MM.1S (cell line): ENCODE results near the gene TET3.

ENCODE experiments used
- DNase-seq: peaks from one replicate; pipeline ENCODE4 v3.0.0-alpha.2; 2015
- H2AFZ ChIP-seq: fragments of 300-600 bp; sonication (generic); 2 replicates; pipeline ENCODE4 v1.6.0; 2016; ENCODE audit warnings: antibody characterized with exemption, low read length
- H3F3A ChIP-seq: fragments of 300-600 bp; sonication (generic); 2 replicates; pipeline ENCODE4 v1.6.1; 2016; ENCODE audit warnings: mild to moderate bottlenecking, antibody characterized with exemption, low read length, moderate library complexity, mixed read lengths; ENCODE audit not compliant: insufficient read depth
- H3K27ac ChIP-seq: fragments of 300-600 bp; sonication (generic); 2 replicates; pipeline ENCODE4 v1.5.1; 2016; ENCODE audit warnings: mild to moderate bottlenecking, low read length
- H3K27me3 ChIP-seq: fragments of 300-600 bp; sonication (generic); replicated peaks from 2 replicates; pipeline ENCODE4 v1.6.0; 2016; ENCODE audit warnings: low read length; ENCODE audit not compliant: insufficient read depth
- H3K36me3 ChIP-seq: fragments of 300-600 bp; sonication (generic); replicated peaks from 2 replicates; pipeline ENCODE4 v1.6.1; 2016; ENCODE audit warnings: mild to moderate bottlenecking, low read length, mixed read lengths; ENCODE audit not compliant: insufficient read depth
- H3K4me1 ChIP-seq: fragments of 300-600 bp; sonication (generic); 2 replicates; pipeline ENCODE4 v1.6.1; 2016; ENCODE audit warnings: low read length, mixed read lengths
- H3K4me2 ChIP-seq: fragments of 300-600 bp; sonication (generic); 2 replicates; pipeline ENCODE4 v1.6.0; 2016; ENCODE audit warnings: low read depth, low read length
- H3K4me3 ChIP-seq: fragments of 300-600 bp; sonication (generic); 2 replicates; pipeline ENCODE4 v1.5.1; 2016; ENCODE audit warnings: low read length, mixed read lengths
- H3K79me2 ChIP-seq: fragments of 300-600 bp; sonication (generic); 2 replicates; pipeline ENCODE4 v1.6.1; 2016; ENCODE audit warnings: mixed run types, low read length, mixed read lengths
- H3K9ac ChIP-seq: fragments of 300-600 bp; sonication (generic); 2 replicates; pipeline ENCODE4 v1.6.1; 2016; ENCODE audit warnings: low read length, mixed read lengths
- H3K9me2 ChIP-seq: fragments of 300-600 bp; sonication (generic); replicated peaks from 2 replicates; pipeline ENCODE4 v1.6.1; 2016; ENCODE audit warnings: mild to moderate bottlenecking, low read length, mixed read lengths; ENCODE audit not compliant: insufficient read depth
- H3K9me3 ChIP-seq: fragments of 300-600 bp; sonication (generic); replicated peaks from 2 replicates; pipeline ENCODE4 v1.6.1; 2016; ENCODE audit warnings: mild to moderate bottlenecking, low read length, mixed read lengths; ENCODE audit not compliant: insufficient read depth
- H4K20me1 ChIP-seq: fragments of 300-600 bp; sonication (generic); 2 replicates; pipeline ENCODE4 v1.6.1; 2016; ENCODE audit warnings: mild to moderate bottlenecking, low read length, moderate library complexity, mixed read lengths; ENCODE audit not compliant: insufficient read depth
- EZH2 ChIP-seq: fragments of 300-600 bp; sonication (generic); optimal IDR thresholded peaks from 2 replicates; pipeline ENCODE3; 2017; ENCODE audit warnings: low read depth, mild to moderate bottlenecking, antibody characterized with exemption, low read length, mixed read lengths
- EZH2phosphoT487 ChIP-seq: fragments of 300-600 bp; sonication (generic); IDR thresholded peaks from 2 replicates; pipeline ENCODE4 v1.6.1; 2018; ENCODE audit warnings: antibody characterized with exemption, low read length
- TF ChIP-seq, protein P1 (sequence below): fragments of 300-600 bp; sonication (generic); IDR thresholded peaks from 2 replicates; pipeline ENCODE4 v1.5.1; 2016; ENCODE audit warnings: antibody characterized with exemption, low read length, mixed read lengths

The TET3 gene

DNA sequence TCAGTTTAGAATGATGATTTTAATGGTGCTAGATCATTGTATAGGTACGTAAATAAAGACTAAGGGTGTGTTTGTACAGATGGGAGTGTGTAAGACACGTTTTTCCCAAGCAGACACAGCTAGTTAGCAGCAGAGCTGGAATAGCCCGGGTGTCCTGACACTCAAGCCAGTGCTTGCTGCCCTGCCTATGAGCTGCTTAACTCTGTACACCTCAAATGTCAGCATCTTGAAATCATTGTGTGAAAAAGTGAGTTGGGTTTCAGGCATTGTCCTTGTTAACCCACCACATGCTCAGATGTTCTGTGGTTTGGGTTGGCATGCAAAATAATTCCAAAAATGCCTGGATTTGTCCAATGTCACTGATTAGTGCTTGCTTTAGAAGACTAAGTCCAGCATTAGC, 13.0 kb upstream of the TET3 start:
- Histone ChIP-seq H3K27me3 (peaks cover 10% of the 10 kb centered on the region; the same call in 1 of the 2 replicates), H3K4me1 (peaks cover 17% of the 10 kb centered on the region), H3K4me3 (no peak overlapping the region), H2AFZ (no peak overlapping the region), H3K9me3 (no peaks in the 10 kb centered on the region), H3F3A (peaks cover 9% of the 10 kb centered on the region; the same call in 1 of the 2 replicates), H4K20me1 (no peaks in the 10 kb centered on the region), H3K36me3 (no peaks in the 10 kb centered on the region), H3K79me2 (no peaks in the 10 kb centered on the region), H3K9ac (no peak overlapping the region), H3K27ac (no peak overlapping the region), H3K9me2 (no peaks in the 10 kb centered on the region), H3K4me2 (peak overlapping the region; percentile 62; the same call in 1 of the 2 replicates)
- no peak for DNase-seq
- TF ChIP-seq, protein P1, sequence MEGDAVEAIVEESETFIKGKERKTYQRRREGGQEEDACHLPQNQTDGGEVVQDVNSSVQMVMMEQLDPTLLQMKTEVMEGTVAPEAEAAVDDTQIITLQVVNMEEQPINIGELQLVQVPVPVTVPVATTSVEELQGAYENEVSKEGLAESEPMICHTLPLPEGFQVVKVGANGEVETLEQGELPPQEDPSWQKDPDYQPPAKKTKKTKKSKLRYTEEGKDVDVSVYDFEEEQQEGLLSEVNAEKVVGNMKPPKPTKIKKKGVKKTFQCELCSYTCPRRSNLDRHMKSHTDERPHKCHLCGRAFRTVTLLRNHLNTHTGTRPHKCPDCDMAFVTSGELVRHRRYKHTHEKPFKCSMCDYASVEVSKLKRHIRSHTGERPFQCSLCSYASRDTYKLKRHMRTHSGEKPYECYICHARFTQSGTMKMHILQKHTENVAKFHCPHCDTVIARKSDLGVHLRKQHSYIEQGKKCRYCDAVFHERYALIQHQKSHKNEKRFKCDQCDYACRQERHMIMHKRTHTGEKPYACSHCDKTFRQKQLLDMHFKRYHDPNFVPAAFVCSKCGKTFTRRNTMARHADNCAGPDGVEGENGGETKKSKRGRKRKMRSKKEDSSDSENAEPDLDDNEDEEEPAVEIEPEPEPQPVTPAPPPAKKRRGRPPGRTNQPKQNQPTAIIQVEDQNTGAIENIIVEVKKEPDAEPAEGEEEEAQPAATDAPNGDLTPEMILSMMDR, result no peak
- no peak for TF ChIP-seq EZH2phosphoT487
- TF ChIP-seq EZH2, result no peak

DNA sequence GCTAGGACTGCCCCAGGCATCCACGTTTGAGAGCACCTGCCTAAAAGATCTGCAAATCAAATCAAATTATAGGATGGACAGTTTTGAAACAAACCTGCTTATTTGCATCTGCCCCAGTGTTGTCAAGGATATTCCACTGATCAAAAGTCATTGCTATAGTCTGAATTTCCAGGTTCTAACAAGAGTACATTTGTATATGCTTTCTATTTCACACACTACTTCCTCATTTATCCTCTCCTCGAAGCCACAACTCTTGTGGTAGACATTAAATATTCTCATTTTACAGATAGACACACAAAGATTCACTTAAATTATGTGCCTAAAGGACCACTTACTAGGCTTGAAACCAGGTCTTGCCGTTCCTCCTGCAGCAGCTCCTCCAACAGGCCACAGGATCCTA, 11.9 kb upstream of the TET3 start:
- Histone ChIP-seq H3K27me3 (peaks cover 10% of the 10 kb centered on the region; the same call in 1 of the 2 replicates), H3K4me1 (peaks cover 17% of the 10 kb centered on the region), H4K20me1 (no peaks in the 10 kb centered on the region), H3K79me2 (no peaks in the 10 kb centered on the region), H3K27ac (no peak overlapping the region), H2AFZ (no peak overlapping the region), H3K4me3 (no peak overlapping the region), H3K9ac (no peak overlapping the region), H3F3A (peaks cover 9% of the 10 kb centered on the region; the same call in 1 of the 2 replicates), H3K4me2 (no peak overlapping the region), H3K9me3 (no peaks in the 10 kb centered on the region), H3K36me3 (no peaks in the 10 kb centered on the region), H3K9me2 (no peaks in the 10 kb centered on the region)
- DNase-seq, result no peak
- TF ChIP-seq EZH2 (no peak), EZH2phosphoT487 (no peak)
- TF ChIP-seq, protein P1, result no peak

DNA sequence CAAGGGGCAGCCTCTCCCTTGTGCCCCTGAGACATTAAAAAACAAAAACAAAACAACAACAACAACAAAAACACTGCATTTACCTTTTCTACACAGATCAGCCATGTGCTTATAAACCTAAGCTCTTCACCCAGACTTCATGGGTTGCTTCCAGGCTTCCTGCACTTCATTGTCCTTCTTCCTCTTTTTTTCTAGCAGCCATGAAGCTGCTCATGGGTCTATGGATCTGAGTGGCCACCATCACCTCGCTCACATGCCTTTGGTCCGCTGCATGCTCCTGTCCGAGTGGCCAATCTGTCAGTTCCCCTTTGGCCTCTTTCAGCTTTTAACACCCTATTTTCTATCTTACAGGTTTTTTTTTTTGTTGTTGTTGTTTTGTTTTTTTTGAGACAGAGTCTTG, 9.0 kb upstream of the TET3 start:
- Histone ChIP-seq H4K20me1 (no peaks in the 10 kb centered on the region), H3K9ac (no peak overlapping the region), H3K27me3 (peaks cover 15% of the 10 kb centered on the region; the same call in 1 of the 2 replicates), H3K27ac (no peak overlapping the region), H2AFZ (no peak overlapping the region), H3K4me3 (no peak overlapping the region), H3K4me1 (peaks cover 9% of the 10 kb centered on the region), H3F3A (peaks cover 5% of the 10 kb centered on the region; the same call in 1 of the 2 replicates), H3K79me2 (no peaks in the 10 kb centered on the region), H3K9me3 (no peaks in the 10 kb centered on the region), H3K9me2 (no peaks in the 10 kb centered on the region), H3K4me2 (no peak overlapping the region), H3K36me3 (no peaks in the 10 kb centered on the region)
- TF ChIP-seq EZH2phosphoT487 (no peak), EZH2 (no peak)
- TF ChIP-seq, protein P1, result no peak
- DNase-seq, result no peak
